Neuronal stem cell (in vitro differentiated cells): ENCODE results near the gene ATXN10.

Experiments used
- DNase-seq: peaks from one replicate; pipeline ENCODE4 v3.0.0-alpha.2; 2013; ENCODE audit warnings: low spot score
- H2AFZ ChIP-seq: one replicate; pipeline ENCODE4 v1.6.1; 2013; ENCODE audit warnings: mild to moderate bottlenecking, low read length, inconsistent platforms
- H2AK5ac ChIP-seq: 2 replicates; pipeline ENCODE4 v1.6.1; 2013; ENCODE audit warnings: low read depth, mild to moderate bottlenecking, inconsistent platforms, low read length, moderate library complexity, mixed read lengths
- H2BK120ac ChIP-seq: 2 replicates; pipeline ENCODE4 v1.6.1; 2013; ENCODE audit warnings: low read depth, mild to moderate bottlenecking, inconsistent platforms, low read length, moderate library complexity, mixed read lengths
- H2BK12ac ChIP-seq: one replicate; pipeline ENCODE4 v1.6.1; 2013; ENCODE audit warnings: low read length, inconsistent platforms
- H2BK15ac ChIP-seq: 2 replicates; pipeline ENCODE4 v1.6.1; 2013; ENCODE audit warnings: mild to moderate bottlenecking, low read length, inconsistent platforms, mixed read lengths
- H2BK5ac ChIP-seq: one replicate; pipeline ENCODE4 v1.6.1; 2013; ENCODE audit warnings: inconsistent platforms, mild to moderate bottlenecking, low read length, moderate library complexity
- H3K14ac ChIP-seq: one replicate; pipeline ENCODE4 v1.6.1; 2013; ENCODE audit warnings: low read length, inconsistent platforms
- H3K18ac ChIP-seq: 2 replicates; pipeline ENCODE4 v1.6.1; 2013; ENCODE audit warnings: low read length, inconsistent platforms
- H3K23ac ChIP-seq: 2 replicates; pipeline ENCODE4 v1.6.1; 2013; ENCODE audit warnings: low read depth, mild to moderate bottlenecking, mixed read lengths, low read length, inconsistent platforms; ENCODE audit not compliant: poor library complexity
- H3K27ac ChIP-seq: replicated peaks from 3 replicates; pipeline ENCODE4 v1.5.1; 2013; ENCODE audit warnings: low read length, inconsistent platforms
- H3K27me3 ChIP-seq, 3 experiments: 2 replicates each; pipeline ENCODE4 v1.6.1; 2013; ENCODE audit warnings: low read length in 3 of 3, mild to moderate bottlenecking in 2 of 3, inconsistent platforms in 1 of 3, low read depth in 1 of 3, mixed read lengths in 1 of 3, moderate library complexity in 1 of 3; ENCODE audit not compliant: control insufficient read depth in 3 of 3, insufficient read depth in 3 of 3
- H3K36me3 ChIP-seq, 2 donors: replicated peaks in 1 of 2; 2 replicates each; pipeline ENCODE4 v1.6.1; 2013; ENCODE audit warnings: low read length in 2 of 2; ENCODE audit not compliant: control insufficient read depth in 2 of 2, insufficient read depth in 2 of 2
- H3K4ac ChIP-seq: 2 replicates; pipeline ENCODE4 v1.6.1; 2013; ENCODE audit warnings: inconsistent platforms, mild to moderate bottlenecking, low read length, moderate library complexity
- H3K4me1 ChIP-seq, 2 donors: 1 replicate in 1 of 2; 2 replicates in 1 of 2; pipeline ENCODE4 v1.6.1; 2013; ENCODE audit warnings: low read length in 2 of 2, low read depth in 1 of 2; ENCODE audit not compliant: control insufficient read depth in 2 of 2, insufficient read depth in 1 of 2
- H3K4me2 ChIP-seq: one replicate; pipeline ENCODE4 v1.6.1; 2013; ENCODE audit warnings: mild to moderate bottlenecking, low read length, inconsistent platforms; ENCODE audit not compliant: insufficient read depth, poor library complexity, severe bottlenecking
- H3K4me3 ChIP-seq, 2 donors: 2 replicates each; pipeline ENCODE4 v1.5.1; 2013; ENCODE audit warnings: low read length in 2 of 2, mild to moderate bottlenecking in 2 of 2, inconsistent platforms in 1 of 2, moderate library complexity in 1 of 2
- H3K79me1 ChIP-seq: one replicate; pipeline ENCODE4 v1.6.1; 2013; ENCODE audit warnings: low read depth, mild to moderate bottlenecking, inconsistent platforms, low read length, moderate library complexity
- H3K9ac ChIP-seq: one replicate; pipeline ENCODE4 v1.6.1; 2013; ENCODE audit warnings: mild to moderate bottlenecking, low read depth, low read length, inconsistent platforms; ENCODE audit not compliant: poor library complexity
- H3K9me3 ChIP-seq, 2 donors: replicated peaks in 1 of 2; 2 replicates each; pipeline versions ENCODE3 to v1.6.1; 2013; ENCODE audit warnings: low read length in 2 of 2, mild to moderate bottlenecking in 2 of 2, inconsistent platforms in 1 of 2, low read depth in 1 of 2, mixed read lengths in 1 of 2, moderate library complexity in 1 of 2; ENCODE audit not compliant: control insufficient read depth in 2 of 2, insufficient read depth in 1 of 2
- H4K8ac ChIP-seq: one replicate; pipeline ENCODE4 v1.6.1; 2013; ENCODE audit warnings: low read depth, mild to moderate bottlenecking, inconsistent platforms, low read length, moderate library complexity
- H4K91ac ChIP-seq: one replicate; pipeline ENCODE4 v1.6.1; 2013; ENCODE audit warnings: low read length, low read depth, mild to moderate bottlenecking, inconsistent platforms; ENCODE audit not compliant: poor library complexity
- WGBS, 2 donors: extraction: QIAGEN DNeasy Blood & Tissue Kit; methylation state at CpG; one replicate each; pipeline ENCODE4 v1.1.7; 2013; ENCODE audit warnings: missing lambda C conversion rate in 2 of 2, mixed read lengths in 1 of 2; ENCODE audit not compliant: insufficient read length in 2 of 2, insufficient replicate concordance in 1 of 2; ENCODE audit errors: extremely low coverage in 2 of 2; 5-methylcytosine and 5-hydroxymethylcytosine counted together

ATXN10 gene

GRCh38 chr22:45869340-45869847, 197.8 kb downstream of the ATXN10 start:
- H3K23ac ChIP-seq, result peak overlapping the region; percentile 73
- no peak overlapping the region for H3K27ac ChIP-seq
- H2AFZ ChIP-seq, result no peak overlapping the region
- H3K79me1 ChIP-seq, result peaks cover 1% of the 10 kb centered on the region
- peak overlapping the region; percentile 71 for H3K14ac ChIP-seq
- peaks cover 3 to 12% of the 10 kb centered on the region in 2 donors for H3K9me3 ChIP-seq
- no peak overlapping the region for H3K4me3 ChIP-seq
- H2BK120ac ChIP-seq, result no peak overlapping the region
- DNase-seq, result no peak
- peak overlapping the region; percentile 94 for H3K18ac ChIP-seq
- peak overlapping the region; percentile 53 for H2BK5ac ChIP-seq
- H3K27me3 ChIP-seq, result peaks cover 0 to 47% (median 5%) of the 10 kb centered on the region in 3 experiments
- H3K4me1 ChIP-seq, result peaks cover 8 to 26% of the 10 kb centered on the region in 2 donors
- no CpG with 5 or more reads among the region's 13 CpGs for WGBS, 2 donors
- H4K8ac ChIP-seq, result peak overlapping the region; percentile 92
- H4K91ac ChIP-seq, result no peak overlapping the region
- H3K36me3 ChIP-seq, result no peaks in the 10 kb centered on the region
- peak overlapping the region; percentile 96 for H2AK5ac ChIP-seq
- peak overlapping the region; percentile 79 for H2BK15ac ChIP-seq
- peak overlapping the region; percentile 37 for H3K4ac ChIP-seq
- no peak overlapping the region for H3K4me2 ChIP-seq
- H3K9ac ChIP-seq, result peak overlapping the region; percentile 30
- peak overlapping the region; percentile 84 for H2BK12ac ChIP-seq

DNA sequence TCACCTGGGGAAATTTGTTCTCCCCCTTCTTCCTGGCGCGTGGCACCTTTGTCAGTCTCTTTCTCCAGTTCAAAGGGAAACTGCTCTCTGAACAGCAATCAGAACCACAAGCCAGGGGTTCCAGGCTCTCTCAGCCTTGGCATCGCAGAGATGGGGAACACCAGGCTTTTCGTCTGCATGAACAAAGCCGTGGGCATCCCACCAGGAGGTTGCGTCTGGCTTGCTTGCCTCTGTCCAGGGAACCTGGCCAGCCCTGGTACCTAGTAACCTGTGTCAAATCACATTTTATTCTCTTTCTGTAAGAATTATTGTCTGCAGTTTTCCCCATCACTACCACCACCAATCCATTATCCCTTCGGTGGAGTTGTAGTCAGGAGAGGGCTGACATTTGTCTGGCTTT, 198.4 kb downstream of the ATXN10 start:
- Histone ChIP-seq H4K91ac (no peak overlapping the region), H3K27ac (no peak overlapping the region), H3K4me3 (no peak overlapping the region), H2BK120ac (no peak overlapping the region), H3K9ac (no peak overlapping the region), H3K23ac (no peak overlapping the region), H3K79me1 (peaks cover 1% of the 10 kb centered on the region), H3K14ac (no peak overlapping the region), H3K4ac (no peak overlapping the region), H2BK5ac (no peak overlapping the region), H3K4me1 (peaks cover 2 to 23% of the 10 kb centered on the region in 2 donors), H2AFZ (no peak overlapping the region), H3K27me3 (peaks cover 0 to 47% (median 5%) of the 10 kb centered on the region in 3 experiments), H3K4me2 (no peak overlapping the region), H2BK12ac (no peak overlapping the region), H2BK15ac (no peak overlapping the region), H3K18ac (no peak overlapping the region), H3K9me3 (peaks cover 3 to 12% of the 10 kb centered on the region in 2 donors), H3K36me3 (no peaks in the 10 kb centered on the region), H4K8ac (no peak overlapping the region), H2AK5ac (no peak overlapping the region)
- no peak for DNase-seq
- WGBS, 2 donors, result no CpG with 5 or more reads among the region's 7 CpGs

DNA sequence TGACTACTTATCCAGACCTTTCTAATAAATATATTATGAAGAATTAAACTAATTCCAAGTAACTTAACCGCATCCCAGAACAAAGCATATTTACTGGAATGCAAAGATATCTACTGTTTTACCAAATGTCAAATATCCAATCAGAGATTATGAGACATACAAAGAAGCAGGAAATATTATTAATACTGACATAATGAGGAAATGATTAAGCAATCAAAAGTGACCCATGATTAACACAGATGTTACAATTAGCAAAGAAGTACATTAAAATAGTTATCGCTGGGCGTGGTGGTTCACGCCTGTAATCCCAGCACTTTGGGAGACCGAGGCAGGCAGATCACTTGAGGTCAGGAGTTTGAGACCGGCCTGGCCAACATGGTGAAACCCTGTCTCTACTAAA, 200.1 kb downstream of the ATXN10 start:
- no peak overlapping the region for H2BK12ac ChIP-seq
- no peak overlapping the region for H3K27ac ChIP-seq
- H3K18ac ChIP-seq, result no peak overlapping the region
- no peak overlapping the region for H3K23ac ChIP-seq
- H2AFZ ChIP-seq, result no peak overlapping the region
- peaks cover 0 to 22% of the 10 kb centered on the region in 2 donors for H3K4me1 ChIP-seq
- H3K4me3 ChIP-seq, result no peak overlapping the region
- peaks cover 1% of the 10 kb centered on the region for H3K79me1 ChIP-seq
- H3K9ac ChIP-seq, result no peak overlapping the region
- no peak overlapping the region for H2AK5ac ChIP-seq
- no peak overlapping the region for H4K91ac ChIP-seq
- H3K27me3 ChIP-seq, result peaks cover 0 to 36% (median 2%) of the 10 kb centered on the region in 3 experiments
- no CpG with 5 or more reads among the region's 6 CpGs for WGBS, 2 donors
- H3K14ac ChIP-seq, result no peak overlapping the region
- no peak overlapping the region for H2BK120ac ChIP-seq
- H3K36me3 ChIP-seq, result no peaks in the 10 kb centered on the region
- no peak overlapping the region for H3K4ac ChIP-seq
- H3K4me2 ChIP-seq, result no peak overlapping the region
- no peak overlapping the region for H2BK15ac ChIP-seq
- no peak for DNase-seq
- no peak overlapping the region for H4K8ac ChIP-seq
- no peak overlapping the region for H2BK5ac ChIP-seq
- H3K9me3 ChIP-seq, result peaks cover 3 to 12% of the 10 kb centered on the region in 2 donors

- Histone ChIP-seq H3K36me3 (no peaks in the 10 kb centered on the region), H2AK5ac (no peak overlapping the region), H3K9me3 (peaks cover 3 to 12% of the 10 kb centered on the region in 2 donors), H2AFZ (no peak overlapping the region), H3K9ac (no peak overlapping the region), H3K4me3 (no peak overlapping the region), H3K79me1 (peaks cover 1% of the 10 kb centered on the region), H3K4ac (no peak overlapping the region), H3K23ac (no peak overlapping the region), H3K27me3 (peaks cover 0 to 31% (median 2%) of the 10 kb centered on the region in 3 experiments), H3K18ac (no peak overlapping the region), H2BK15ac (no peak overlapping the region), H2BK5ac (no peak overlapping the region), H3K27ac (no peak overlapping the region), H3K4me2 (no peak overlapping the region), H2BK120ac (no peak overlapping the region), H3K14ac (no peak overlapping the region), H3K4me1 (peaks cover 3 to 26% of the 10 kb centered on the region in 2 donors), H2BK12ac (no peak overlapping the region), H4K91ac (no peak overlapping the region), H4K8ac (no peak overlapping the region)
- no peak for DNase-seq
- no CpG with 5 or more reads among the region's 3 CpGs for WGBS, 2 donors
Measured at GRCh38 chr22:45872659-45873263, 201.1 kb downstream of the ATXN10 start.
